ENCODE results near the gene SUPT20HL1.
"Not testable (repeated sequence)": the region's sequence is repeated elsewhere in the genome, so short reads cannot be mapped to it uniquely, and the experiment has no call there.

The SUPT20HL1 gene

GRCh38 chrX:24363432-24364181, 3.2 kb downstream of the SUPT20HL1 start:
- not testable (repeated sequence) for DNase-seq (ENCODE audit: low read depth in 2 of 2)

GRCh38 chrX:24364326-24364725, 3.9 kb downstream of the SUPT20HL1 start:
- no peak for DNase-seq (ENCODE audit: low read depth in 2 of 2)

- DNase-seq (ENCODE audit: low read depth in 2 of 2) = no peak
Measured at GRCh38 chrX:24364851-24365538, 4.6 kb downstream of the SUPT20HL1 start.

GRCh38 chrX:24366762-24367400, 6.4 kb downstream of the SUPT20HL1 start:
- not testable (repeated sequence) for DNase-seq (ENCODE audit: low read depth in 2 of 2)

- no peak for DNase-seq (ENCODE audit: low read depth in 2 of 2)
Measured at GRCh38 chrX:24369816-24370215, 9.4 kb downstream of the SUPT20HL1 start.

- peak; percentile 12 to 30 for DNase-seq (ENCODE audit: low read depth in 2 of 2)
Measured at GRCh38 chrX:24371391-24371972, 11.0 kb downstream of the SUPT20HL1 start.

GRCh38 chrX:24372021-24372763, 11.8 kb downstream of the SUPT20HL1 start:
- no peak for DNase-seq (ENCODE audit: low read depth in 2 of 2)

- DNase-seq (ENCODE audit: low read depth in 2 of 2) = no peak
Measured at GRCh38 chrX:24375600-24376131, 15.2 kb downstream of the SUPT20HL1 start.

GRCh38 chrX:24376403-24376802, 16.0 kb downstream of the SUPT20HL1 start:
- DNase-seq (ENCODE audit: low read depth in 2 of 2) = no peak

- DNase-seq (ENCODE audit: low read depth in 2 of 2) = no peak
Measured at GRCh38 chrX:24377195-24377594, 16.8 kb downstream of the SUPT20HL1 start.

- DNase-seq (ENCODE audit: low read depth in 2 of 2) = no peak
Measured at GRCh38 chrX:24377911-24378468, 17.6 kb downstream of the SUPT20HL1 start.

- DNase-seq (ENCODE audit: low read depth in 2 of 2) = no peak
Measured at GRCh38 chrX:24378706-24379105, 18.3 kb downstream of the SUPT20HL1 start.

- no peak for DNase-seq (ENCODE audit: low read depth in 2 of 2)
Measured at GRCh38 chrX:24380262-24381187, 20.1 kb downstream of the SUPT20HL1 start.

GRCh38 chrX:24382315-24382714, 21.9 kb downstream of the SUPT20HL1 start:
- not testable (repeated sequence) for DNase-seq (ENCODE audit: low read depth in 2 of 2)

- no peak for DNase-seq (ENCODE audit: low read depth in 2 of 2)
Measured at GRCh38 chrX:24387724-24388123, 27.3 kb downstream of the SUPT20HL1 start.

- DNase-seq (ENCODE audit: low read depth in 2 of 2) = no peak
Measured at GRCh38 chrX:24391389-24391788, 30.9 kb downstream of the SUPT20HL1 start.

- no peak for DNase-seq (ENCODE audit: low read depth in 2 of 2)
Measured at GRCh38 chrX:24391843-24392242, 31.4 kb downstream of the SUPT20HL1 start.

GRCh38 chrX:24392709-24393108, 32.3 kb downstream of the SUPT20HL1 start:
- no peak for DNase-seq (ENCODE audit: low read depth in 2 of 2)

GRCh38 chrX:24395775-24396174, 35.3 kb downstream of the SUPT20HL1 start:
- peak in 1 of 2 experiments; percentile 20 for DNase-seq (ENCODE audit: low read depth in 2 of 2)

Data from stimulated activated CD4-positive, alpha-beta T cell treated with anti-CD3 and anti-CD28 coated beads, Interleukin-12 subunit alpha, Interleukin-12 subunit beta, amount 100 ng/mL, for 24 hours (primary cell).